Measurements from ENCODE around the gene JMJD1C.

- TF ChIP-seq CTCF (IDR thresholded peaks at IDR 0.05) = no peak
- TF ChIP-seq POLR2AphosphoS5 (IDR thresholded peaks at IDR 0.05) = no peak
Measured at GRCh38 chr10:63454631-63455030, 11.1 kb downstream of the JMJD1C start.
